ENCODE measurements around the gene CTSW. TPM values are rescaled to one million over a fixed set of nuclear protein-coding genes. Genes with fewer than 3 reads are reported as not detected.

Gene CTSW
- total and polyA plus RNA-seq, 4 experiments from 2014 or later = 30.1 to 107 (median 55.6) TPM

DNA sequence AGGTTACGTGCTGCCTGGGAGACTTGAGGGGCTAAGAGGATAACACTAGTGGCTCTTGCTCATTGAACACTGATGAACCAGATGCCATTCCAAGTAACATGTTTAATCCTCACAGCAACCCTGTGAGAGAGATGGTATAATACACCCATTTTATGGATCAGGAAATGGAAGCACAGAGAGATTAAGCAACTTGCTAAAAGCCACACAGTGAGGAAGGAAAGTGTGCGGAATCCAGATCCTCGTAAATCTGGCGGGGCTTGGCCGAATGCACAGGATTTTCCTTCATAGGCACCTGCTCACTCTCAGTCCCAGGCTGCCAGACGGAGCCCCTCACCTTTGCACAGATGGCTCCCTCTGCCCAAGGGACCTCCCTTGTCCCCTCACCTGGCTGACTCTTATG, 28.2 kb downstream of the CTSW start:
- no peak overlapping the region for H3K27ac Mint-ChIP-seq
- POLR2A ChIA-PET (ENCODE audit: partially characterized antibody) = interaction anchor here (1.0 to 1.6 kb wide), 2 partner anchors 11 to 74 kb away, joined by 3 to 4 read pairs; partner anchors contain the start of genes C11orf68 and DRAP1
- peaks cover 2 to 6% (median 5%) of the 10 kb centered on the region in 4 donors for H3K4me1 Mint-ChIP-seq
- H3K27ac ChIP-seq (ENCODE audit: low read depth, low read length) = no peak overlapping the region
- intact Hi-C loops (cut with micrococcal nuclease) = no loop called here
- H3K9me3 ChIP-seq (ENCODE audit: control insufficient read depth in 1 of 2, low read length in 2 of 2) = no peaks in the 10 kb centered on the region
- H3K27me3 Mint-ChIP-seq = peaks cover 3 to 7% of the 10 kb centered on the region in 2 donors
- CTCF ChIA-PET (ENCODE audit: partially characterized antibody) = no interaction called here
- H3K27me3 ChIP-seq (ENCODE audit: insufficient read depth, low read length) = no peaks in the 10 kb centered on the region
- H3K36me3 Mint-ChIP-seq = no peaks in the 10 kb centered on the region
- no peak overlapping the region for H3K4me3 ChIP-seq (ENCODE audit: low read length in 2 of 2)
- no peak for DNase-seq
- H3K36me3 ChIP-seq (ENCODE audit: insufficient read depth, low read length) = no peaks in the 10 kb centered on the region
- no peak overlapping the region for H3K4me3 Mint-ChIP-seq
- no peaks in the 10 kb centered on the region for H3K9me3 Mint-ChIP-seq
- no peaks in the 10 kb centered on the region for H3K4me1 ChIP-seq (ENCODE audit: insufficient read depth, low read length)

- no peak for DNase-seq
- Histone ChIP-seq H3K36me3 (ENCODE audit: insufficient read depth, low read length) (no peaks in the 10 kb centered on the region), H3K4me3 (ENCODE audit: low read length in 2 of 2) (no peak overlapping the region), H3K27me3 (ENCODE audit: insufficient read depth, low read length) (no peaks in the 10 kb centered on the region), H3K27ac (ENCODE audit: low read depth, low read length) (no peak overlapping the region), H3K4me1 (ENCODE audit: insufficient read depth, low read length) (peaks cover 12% of the 10 kb centered on the region), H3K9me3 (ENCODE audit: control insufficient read depth in 1 of 2, low read length in 2 of 2) (no peaks in the 10 kb centered on the region)
- no peaks in the 10 kb centered on the region for H3K9me3 Mint-ChIP-seq
- no peak overlapping the region for H3K4me3 Mint-ChIP-seq
- H3K27me3 Mint-ChIP-seq = peaks cover 3 to 7% of the 10 kb centered on the region in 2 donors
- intact Hi-C loops (cut with micrococcal nuclease) = no loop called here
- peaks cover 11 to 30% (median 20%) of the 10 kb centered on the region in 4 donors for H3K4me1 Mint-ChIP-seq
- no peak overlapping the region for H3K27ac Mint-ChIP-seq
- CTCF ChIA-PET (ENCODE audit: partially characterized antibody) = interaction anchor here (1.6 to 3.0 kb wide), 3 partner anchors 21 to 27 kb away, joined by 9 to 13 read pairs (median 11); partner anchors contain the start of genes CCDC85B and FIBP
- peaks cover 0 to 5% of the 10 kb centered on the region in 2 donors for H3K36me3 Mint-ChIP-seq
- POLR2A ChIA-PET (ENCODE audit: partially characterized antibody) = interaction anchor here (1.3 kb wide), 1 partner anchor 22 kb away, joined by 7 read pairs; the partner anchor contains the start of gene CCDC85B
These were observed 32.3 kb downstream of the CTSW start for GRCh38 chr11:65911682-65912568.

DNA sequence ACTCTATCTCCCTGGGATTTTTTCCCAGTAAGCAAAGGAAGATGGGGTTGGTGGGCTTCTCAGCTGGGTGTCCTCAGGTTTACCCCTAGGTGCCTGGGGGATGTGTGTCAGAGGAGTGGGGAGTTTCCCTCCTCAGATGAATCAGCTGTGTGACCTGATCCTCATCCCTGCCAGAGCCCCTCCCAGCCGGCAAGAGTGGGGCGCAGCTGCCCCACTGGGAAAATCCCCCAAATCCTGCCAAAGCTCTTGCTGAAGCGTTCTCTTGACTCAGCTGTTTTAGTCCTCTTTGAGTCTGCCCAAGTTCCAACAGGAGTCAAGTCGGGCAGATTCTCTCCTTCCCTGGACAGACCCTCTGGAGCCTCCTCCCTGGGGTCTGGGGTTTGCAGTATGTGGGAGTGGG, 33.2 kb downstream of the CTSW start:
- CTCF ChIA-PET (ENCODE audit: partially characterized antibody) = interaction anchor here (3.0 kb wide), 2 partner anchors 22 to 28 kb away, joined by 11 to 13 read pairs; partner anchors contain the start of gene CCDC85B
- intact Hi-C loops (cut with micrococcal nuclease) = no loop called here

GRCh38 chr11:65915101-65915820, 35.6 kb downstream of the CTSW start:
- POLR2A ChIA-PET (ENCODE audit: partially characterized antibody) = interaction anchor here (0.6 to 1.6 kb wide), 9 partner anchors 13 to 56 kb away, joined by 3 to 8 read pairs (median 4); partner anchors contain the start of genes CCDC85B, FIBP and FOSL1
- peak overlapping the region in 1 of 8 donors; percentile 25 for H3K4me3 Mint-ChIP-seq

More for the DNA sequence above, 33.2 kb downstream of the CTSW start:
- DNase-seq = no peak
- POLR2A ChIA-PET (ENCODE audit: partially characterized antibody) = interaction anchor here (1.3 kb wide), 1 partner anchor 23 kb away, joined by 7 read pairs; the partner anchor contains the start of gene CCDC85B
- Histone ChIP-seq H3K27ac (ENCODE audit: low read depth, low read length) (no peak overlapping the region), H3K36me3 (ENCODE audit: insufficient read depth, low read length) (no peaks in the 10 kb centered on the region), H3K27me3 (ENCODE audit: insufficient read depth, low read length) (no peaks in the 10 kb centered on the region), H3K4me1 (ENCODE audit: insufficient read depth, low read length) (peaks cover 21% of the 10 kb centered on the region), H3K9me3 (ENCODE audit: control insufficient read depth in 1 of 2, low read length in 2 of 2) (no peaks in the 10 kb centered on the region), H3K4me3 (ENCODE audit: low read length in 2 of 2) (no peak overlapping the region)
- H3K36me3 Mint-ChIP-seq = peaks cover 0 to 5% of the 10 kb centered on the region in 2 donors
- no peak overlapping the region for H3K4me3 Mint-ChIP-seq
- peaks cover 15 to 39% (median 24%) of the 10 kb centered on the region in 4 donors for H3K4me1 Mint-ChIP-seq
- H3K27me3 Mint-ChIP-seq = peaks cover 3 to 7% of the 10 kb centered on the region in 2 donors
- H3K27ac Mint-ChIP-seq = no peak overlapping the region
- no peaks in the 10 kb centered on the region for H3K9me3 Mint-ChIP-seq

GRCh38 chr11:65915821-65916251, 36.2 kb downstream of the CTSW start:
- no peak for DNase-seq
- H3K4me1 ChIP-seq (ENCODE audit: insufficient read depth, low read length) = peaks cover 35% of the 10 kb centered on the region
- H3K27me3 Mint-ChIP-seq = no peaks in the 10 kb centered on the region
- no peak overlapping the region for H3K27ac ChIP-seq (ENCODE audit: low read depth, low read length)
- no peaks in the 10 kb centered on the region for H3K36me3 ChIP-seq (ENCODE audit: insufficient read depth, low read length)
- H3K4me1 Mint-ChIP-seq = peaks cover 13 to 50% (median 28%) of the 10 kb centered on the region in 4 donors
- H3K4me3 ChIP-seq (ENCODE audit: low read length in 2 of 2) = no peak overlapping the region
- peak overlapping the region in 1 of 7 donors; percentile 93 for H3K27ac Mint-ChIP-seq
- no peaks in the 10 kb centered on the region for H3K9me3 ChIP-seq (ENCODE audit: control insufficient read depth in 1 of 2, low read length in 2 of 2)
- intact Hi-C loops (cut with micrococcal nuclease) = no loop called here
- H3K27me3 ChIP-seq (ENCODE audit: insufficient read depth, low read length) = no peaks in the 10 kb centered on the region
- no peaks in the 10 kb centered on the region for H3K9me3 Mint-ChIP-seq
- POLR2A ChIA-PET (ENCODE audit: partially characterized antibody) = interaction anchor here (0.8 to 1.6 kb wide), 8 partner anchors 15 to 56 kb away, joined by 3 to 8 read pairs (median 4); partner anchors contain the start of genes CCDC85B, FIBP and FOSL1
- CTCF ChIA-PET (ENCODE audit: partially characterized antibody) = interaction anchor here (1.3 kb wide), 1 partner anchor 31 kb away, joined by 3 read pairs; no protein-coding TSS in a partner anchor
- H3K4me3 Mint-ChIP-seq = no peak overlapping the region
- H3K36me3 Mint-ChIP-seq = peaks cover 0 to 17% of the 10 kb centered on the region in 2 donors

More at GRCh38 chr11:65915101-65915820, 35.6 kb downstream of the CTSW start:
- H3K36me3 Mint-ChIP-seq = peaks cover 0 to 17% of the 10 kb centered on the region in 2 donors
- H3K9me3 ChIP-seq (ENCODE audit: control insufficient read depth in 1 of 2, low read length in 2 of 2) = no peaks in the 10 kb centered on the region
- no peaks in the 10 kb centered on the region for H3K9me3 Mint-ChIP-seq
- CTCF ChIA-PET (ENCODE audit: partially characterized antibody) = interaction anchor here (1.3 kb wide), 1 partner anchor 31 kb away, joined by 3 read pairs; no protein-coding TSS in a partner anchor
- no peaks in the 10 kb centered on the region for H3K27me3 Mint-ChIP-seq
- H3K27me3 ChIP-seq (ENCODE audit: insufficient read depth, low read length) = no peaks in the 10 kb centered on the region
- H3K27ac Mint-ChIP-seq = peak overlapping the region in 3 of 7 donors; percentile 32 to 73 (median 40)
- H3K36me3 ChIP-seq (ENCODE audit: insufficient read depth, low read length) = no peaks in the 10 kb centered on the region
- no peak overlapping the region for H3K4me3 ChIP-seq (ENCODE audit: low read length in 2 of 2)
- intact Hi-C loops (cut with micrococcal nuclease) = no loop called here
- peaks cover 30% of the 10 kb centered on the region for H3K4me1 ChIP-seq (ENCODE audit: insufficient read depth, low read length)
- DNase-seq = no peak
- H3K27ac ChIP-seq (ENCODE audit: low read depth, low read length) = no peak overlapping the region
- H3K4me1 Mint-ChIP-seq = peaks cover 11 to 45% (median 27%) of the 10 kb centered on the region in 4 donors

DNA sequence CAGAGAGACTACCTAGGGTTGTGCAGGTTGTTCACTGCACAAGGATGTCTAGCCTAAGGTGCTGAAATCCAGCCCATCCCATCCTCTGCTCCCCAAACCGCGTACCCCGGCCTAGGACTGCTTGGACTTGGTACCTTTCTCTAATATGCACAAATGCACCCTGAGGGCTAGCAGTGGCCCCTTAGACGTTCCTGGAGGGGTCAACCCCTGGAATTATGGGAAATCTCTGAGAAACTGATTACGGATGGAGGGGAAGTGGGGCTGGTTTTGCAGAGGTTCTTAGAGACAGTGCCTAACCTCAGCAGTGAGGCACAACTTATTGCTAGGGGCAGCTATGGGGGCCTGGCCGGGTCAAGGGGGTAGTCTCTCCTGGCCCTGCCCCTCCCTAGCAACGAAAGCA, 36.8 kb downstream of the CTSW start:
- Histone ChIP-seq H3K9me3 (ENCODE audit: control insufficient read depth in 1 of 2, low read length in 2 of 2) (no peaks in the 10 kb centered on the region), H3K27me3 (ENCODE audit: insufficient read depth, low read length) (no peaks in the 10 kb centered on the region), H3K27ac (ENCODE audit: low read depth, low read length) (no peak overlapping the region), H3K4me1 (ENCODE audit: insufficient read depth, low read length) (peaks cover 39% of the 10 kb centered on the region), H3K4me3 (ENCODE audit: low read length in 2 of 2) (no peak overlapping the region), H3K36me3 (ENCODE audit: insufficient read depth, low read length) (no peaks in the 10 kb centered on the region)
- ChIA-PET POLR2A (ENCODE audit: partially characterized antibody) (interaction anchor here (0.8 to 1.6 kb wide), 6 partner anchors 16 to 57 kb away, joined by 3 to 6 read pairs (median 4); partner anchors contain the start of genes CCDC85B, FIBP and FOSL1), CTCF (ENCODE audit: partially characterized antibody) (no interaction called here)
- Mint-ChIP-seq H3K27me3 (no peaks in the 10 kb centered on the region), H3K9me3 (no peaks in the 10 kb centered on the region), H3K4me1 (peaks cover 14 to 51% (median 28%) of the 10 kb centered on the region in 4 donors), H3K27ac (peak overlapping the region in 5 of 7 donors; percentile 15 to 93 (median 75)), H3K36me3 (peaks cover 0 to 17% of the 10 kb centered on the region in 2 donors), H3K4me3 (peak overlapping the region in 6 of 8 donors; percentile 42 to 90 (median 84))
- no peak for DNase-seq
- intact Hi-C loops (cut with micrococcal nuclease) = no loop called here

Data from CD4-positive, alpha-beta memory T cell (primary cell).